ENCODE data around the gene NPPB.

DNA sequence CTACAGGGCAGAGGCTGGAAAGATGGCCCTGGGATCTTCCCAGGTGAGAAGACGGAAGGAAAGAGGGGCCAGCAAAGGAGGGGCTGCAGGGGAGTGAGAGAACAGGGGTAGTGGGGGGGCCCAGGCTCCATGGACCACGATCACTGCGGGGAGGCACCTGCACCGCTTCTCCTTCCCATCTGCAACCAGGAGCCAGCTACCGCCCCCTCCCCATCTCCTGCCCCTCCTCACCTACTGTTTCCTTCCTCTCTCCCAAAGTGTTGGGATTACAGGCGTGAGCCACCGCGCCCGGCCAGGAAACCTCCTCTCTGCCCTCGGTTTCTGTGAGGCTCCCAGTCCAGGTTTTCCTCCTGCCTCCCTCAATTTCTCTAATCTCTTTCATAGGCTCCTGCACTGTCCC, 48.1 kb upstream of the NPPB start:
- TF ChIP-seq, protein P1, sequence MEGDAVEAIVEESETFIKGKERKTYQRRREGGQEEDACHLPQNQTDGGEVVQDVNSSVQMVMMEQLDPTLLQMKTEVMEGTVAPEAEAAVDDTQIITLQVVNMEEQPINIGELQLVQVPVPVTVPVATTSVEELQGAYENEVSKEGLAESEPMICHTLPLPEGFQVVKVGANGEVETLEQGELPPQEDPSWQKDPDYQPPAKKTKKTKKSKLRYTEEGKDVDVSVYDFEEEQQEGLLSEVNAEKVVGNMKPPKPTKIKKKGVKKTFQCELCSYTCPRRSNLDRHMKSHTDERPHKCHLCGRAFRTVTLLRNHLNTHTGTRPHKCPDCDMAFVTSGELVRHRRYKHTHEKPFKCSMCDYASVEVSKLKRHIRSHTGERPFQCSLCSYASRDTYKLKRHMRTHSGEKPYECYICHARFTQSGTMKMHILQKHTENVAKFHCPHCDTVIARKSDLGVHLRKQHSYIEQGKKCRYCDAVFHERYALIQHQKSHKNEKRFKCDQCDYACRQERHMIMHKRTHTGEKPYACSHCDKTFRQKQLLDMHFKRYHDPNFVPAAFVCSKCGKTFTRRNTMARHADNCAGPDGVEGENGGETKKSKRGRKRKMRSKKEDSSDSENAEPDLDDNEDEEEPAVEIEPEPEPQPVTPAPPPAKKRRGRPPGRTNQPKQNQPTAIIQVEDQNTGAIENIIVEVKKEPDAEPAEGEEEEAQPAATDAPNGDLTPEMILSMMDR (conservative IDR thresholded peaks at IDR 0.05 in 1 of 2, IDR thresholded peaks at IDR 0.05 in 1 of 2; ENCODE audit: low read depth in 1 of 2, low read length in 2 of 2), result no peak
- no peak for TF ChIP-seq EZH2 (IDR thresholded peaks at IDR 0.05; ENCODE audit: low read length, missing control alignments)

Data from fibroblast of lung (primary cell).